HEK293 (cell line): ENCODE data around the gene TBX10.

Experiments used
- CTCF ChIA-PET: fragments of 350-600 bp; formaldehyde crosslinking; extraction: SDS; loops from one replicate; lab custom pipeline; 2021; ENCODE audit warnings: antibody characterized with exemption; lab: Yijun Ruan, JAX
- POLR2A ChIA-PET: fragments of 300-600 bp; formaldehyde crosslinking; extraction: SDS; loops from one replicate; lab custom pipeline; 2020; ENCODE audit warnings: antibody characterized with exemption, inconsistent platforms; lab: Yijun Ruan, JAX
- H3K27ac ChIP-seq: fragments of 200-500 bp; sonication (Bioruptor generic); 2 replicates; pipeline ENCODE4 v1.5.1; 2014; ENCODE audit warnings: low read depth, low read length, control low read depth, inconsistent platforms; ENCODE audit errors: extremely low read depth
- H3K36me3 ChIP-seq, 2 experiments: fragments of 200-500 bp in 1 of 2; sonication (Bioruptor generic) in 1 of 2; 1 replicate in 1 of 2; 2 replicates in 1 of 2; pipeline ENCODE4 v1.5.1; 2014 to 2017; ENCODE audit warnings: inconsistent platforms in 2 of 2, low read length in 2 of 2; ENCODE audit not compliant: control insufficient read depth in 2 of 2, insufficient read depth in 1 of 2
- H3K4me1 ChIP-seq: fragments of 200-500 bp; sonication (Bioruptor generic); 2 replicates; pipeline ENCODE4 v1.5.1; 2014; ENCODE audit warnings: mild to moderate bottlenecking, low read length, inconsistent platforms; ENCODE audit not compliant: control insufficient read depth, insufficient read depth
- H3K4me3 ChIP-seq: 2 replicates; pipeline ENCODE4 v1.5.1; 2011; ENCODE audit warnings: low read depth, mild to moderate bottlenecking, control low read depth, low read length, moderate library complexity
- H3K9me3 ChIP-seq: fragments of 200-500 bp; sonication (Bioruptor generic); 2 replicates; pipeline ENCODE4 v1.5.1; 2014; ENCODE audit warnings: low read depth, low read length, inconsistent platforms; ENCODE audit not compliant: control insufficient read depth, insufficient read depth
- BCL11B ChIP-seq: fragments of 450-650 bp; formaldehyde crosslinking; IDR thresholded peaks from 2 replicates; pipeline ENCODE4 v1.5.1; 2016; ENCODE audit warnings: low read depth, missing biosample characterization, missing genetic modification characterization
- EGR2 ChIP-seq: fragments of 450-650 bp; formaldehyde crosslinking; IDR thresholded peaks from 2 replicates; pipeline ENCODE4 v1.5.1; 2016; ENCODE audit warnings: low read depth, missing biosample characterization, missing genetic modification characterization
- KLF1 ChIP-seq: fragments of 450-650 bp; formaldehyde crosslinking; IDR thresholded peaks from 2 replicates; pipeline ENCODE4 v1.5.1; 2016; ENCODE audit warnings: missing biosample characterization, missing genetic modification characterization
- OSR2 ChIP-seq: fragments of 450-650 bp; formaldehyde crosslinking; IDR thresholded peaks from 2 replicates; pipeline ENCODE4 v1.5.1; 2016; ENCODE audit warnings: missing biosample characterization, missing genetic modification characterization
- SCRT2 ChIP-seq: fragments of 450-650 bp; formaldehyde crosslinking; IDR thresholded peaks from 2 replicates; pipeline ENCODE4 v1.5.1; 2016; ENCODE audit warnings: missing biosample characterization, missing genetic modification characterization
- ZBTB20 ChIP-seq: fragments of 450-650 bp; formaldehyde crosslinking; IDR thresholded peaks from 2 replicates; pipeline ENCODE4 v1.5.1; 2016; ENCODE audit warnings: missing biosample characterization, missing genetic modification characterization
- ZNF10 ChIP-seq: fragments of 450-650 bp; formaldehyde crosslinking; IDR thresholded peaks from 2 replicates; pipeline ENCODE4 v1.5.1; 2017; ENCODE audit warnings: missing biosample characterization, missing genetic modification characterization
- ZNF2 ChIP-seq: fragments of 450-650 bp; formaldehyde crosslinking; IDR thresholded peaks from 2 replicates; pipeline ENCODE4 v1.5.1; 2016; ENCODE audit warnings: missing biosample characterization, missing genetic modification characterization
- ZNF211 ChIP-seq: fragments of 450-650 bp; formaldehyde crosslinking; IDR thresholded peaks from 2 replicates; pipeline ENCODE4 v1.5.1; 2016; ENCODE audit warnings: low read depth, missing biosample characterization, missing genetic modification characterization
- ZNF248 ChIP-seq: fragments of 450-650 bp; formaldehyde crosslinking; IDR thresholded peaks from 2 replicates; pipeline ENCODE4 v1.5.1; 2017; ENCODE audit warnings: missing biosample characterization, missing genetic modification characterization
- ZNF394 ChIP-seq: fragments of 450-650 bp; formaldehyde crosslinking; IDR thresholded peaks from 2 replicates; pipeline ENCODE4 v1.5.1; 2016; ENCODE audit warnings: missing biosample characterization, missing genetic modification characterization, mild to moderate bottlenecking, moderate library complexity, borderline replicate concordance
- ZNF423 ChIP-seq: fragments of 450-650 bp; formaldehyde crosslinking; IDR thresholded peaks from 2 replicates; pipeline ENCODE4 v1.5.1; 2016; ENCODE audit warnings: missing biosample characterization, missing genetic modification characterization
- ZNF529 ChIP-seq: fragments of 450-650 bp; formaldehyde crosslinking; IDR thresholded peaks from 2 replicates; pipeline ENCODE4 v1.5.1; 2017; ENCODE audit warnings: missing genetic modification characterization, missing biosample characterization; ENCODE audit not compliant: insufficient replicate concordance
- ZNF548 ChIP-seq: fragments of 450-650 bp; formaldehyde crosslinking; IDR thresholded peaks from 2 replicates; pipeline ENCODE4 v1.5.1; 2016; ENCODE audit warnings: missing biosample characterization, missing genetic modification characterization
- ZNF549 ChIP-seq: fragments of 450-650 bp; IDR thresholded peaks from 2 replicates; pipeline ENCODE4 v1.5.1; 2018; ENCODE audit warnings: missing biosample characterization, missing genetic modification characterization, mild to moderate bottlenecking, inconsistent platforms, moderate library complexity
- ZNF610 ChIP-seq: fragments of 450-650 bp; formaldehyde crosslinking; IDR thresholded peaks from 2 replicates; pipeline ENCODE4 v1.5.1; 2016; ENCODE audit warnings: missing biosample characterization, missing genetic modification characterization, borderline replicate concordance
- ZNF639 ChIP-seq: fragments of 450-650 bp; formaldehyde crosslinking; IDR thresholded peaks from 2 replicates; pipeline ENCODE4 v1.5.1; 2016; ENCODE audit warnings: missing biosample characterization, missing genetic modification characterization
- ZNF654 ChIP-seq: fragments of 450-650 bp; formaldehyde crosslinking; IDR thresholded peaks from 2 replicates; pipeline ENCODE4 v1.5.1; 2016; ENCODE audit warnings: low read depth, missing biosample characterization, missing genetic modification characterization
- ZNF670 ChIP-seq: fragments of 450-650 bp; formaldehyde crosslinking; IDR thresholded peaks from 2 replicates; pipeline ENCODE4 v1.5.1; 2016; ENCODE audit warnings: missing biosample characterization, missing genetic modification characterization, low read depth
- ZNF76 ChIP-seq: fragments of 450-650 bp; formaldehyde crosslinking; IDR thresholded peaks from 2 replicates; pipeline ENCODE4; 2016; ENCODE audit warnings: low read depth, missing biosample characterization, missing genetic modification characterization, borderline replicate concordance
- ZNF777 ChIP-seq: fragments of 450-650 bp; formaldehyde crosslinking; IDR thresholded peaks from 2 replicates; pipeline ENCODE4 v1.5.1; 2017; ENCODE audit warnings: missing biosample characterization, missing genetic modification characterization, borderline replicate concordance
- ZNF792 ChIP-seq: fragments of 450-650 bp; formaldehyde crosslinking; IDR thresholded peaks from 2 replicates; pipeline ENCODE4 v1.5.1; 2016; ENCODE audit warnings: missing biosample characterization, missing genetic modification characterization
- TF ChIP-seq, protein P1 (sequence below): fragments of 450-650 bp; formaldehyde crosslinking; IDR thresholded peaks from 2 replicates; pipeline ENCODE4 v1.5.1; 2016; ENCODE audit warnings: missing biosample characterization, missing genetic modification characterization

TBX10 gene

DNA sequence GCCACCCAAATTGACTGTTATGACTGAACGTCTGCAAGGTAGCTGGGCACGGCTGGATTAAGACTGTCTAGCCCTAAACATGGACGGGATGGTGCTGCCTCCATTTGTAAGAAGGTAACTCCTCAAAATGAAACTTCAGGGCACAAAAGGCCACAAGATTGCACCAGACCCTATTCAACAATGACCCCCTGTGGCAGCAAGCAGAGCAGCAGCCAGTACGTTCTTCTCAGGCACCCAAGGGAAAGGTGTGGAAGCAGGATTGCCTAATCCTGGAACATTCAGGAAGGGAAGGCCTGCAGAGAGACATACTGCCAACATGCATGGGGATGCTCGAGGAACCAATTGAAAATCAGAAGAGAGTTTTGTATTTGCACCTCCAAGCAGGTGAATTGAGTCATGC lies 4.5 kb upstream of the TBX10 start:
- peak; percentile 34; the same call in 1 of the 2 replicates for TF ChIP-seq ZNF654
- TF ChIP-seq ZNF2 (tag by site-specific recombination), result peak; percentile 94
- TF ChIP-seq EGR2 (tag by site-specific recombination), result no peak
- no peak overlapping the region for H3K4me3 ChIP-seq
- H3K4me1 ChIP-seq, result no peaks in the 10 kb centered on the region
- ChIA-PET CTCF (interaction anchor here (0.8 to 1.8 kb wide), 4 partner anchors 8 to 30 kb away, joined by 3 to 6 read pairs (median 4); no protein-coding TSS in a partner anchor), POLR2A (no interaction called here)
- no peak overlapping the region for H3K27ac ChIP-seq
- H3K36me3 ChIP-seq, result no peaks in the 10 kb centered on the region
- no peaks in the 10 kb centered on the region for H3K9me3 ChIP-seq

DNA sequence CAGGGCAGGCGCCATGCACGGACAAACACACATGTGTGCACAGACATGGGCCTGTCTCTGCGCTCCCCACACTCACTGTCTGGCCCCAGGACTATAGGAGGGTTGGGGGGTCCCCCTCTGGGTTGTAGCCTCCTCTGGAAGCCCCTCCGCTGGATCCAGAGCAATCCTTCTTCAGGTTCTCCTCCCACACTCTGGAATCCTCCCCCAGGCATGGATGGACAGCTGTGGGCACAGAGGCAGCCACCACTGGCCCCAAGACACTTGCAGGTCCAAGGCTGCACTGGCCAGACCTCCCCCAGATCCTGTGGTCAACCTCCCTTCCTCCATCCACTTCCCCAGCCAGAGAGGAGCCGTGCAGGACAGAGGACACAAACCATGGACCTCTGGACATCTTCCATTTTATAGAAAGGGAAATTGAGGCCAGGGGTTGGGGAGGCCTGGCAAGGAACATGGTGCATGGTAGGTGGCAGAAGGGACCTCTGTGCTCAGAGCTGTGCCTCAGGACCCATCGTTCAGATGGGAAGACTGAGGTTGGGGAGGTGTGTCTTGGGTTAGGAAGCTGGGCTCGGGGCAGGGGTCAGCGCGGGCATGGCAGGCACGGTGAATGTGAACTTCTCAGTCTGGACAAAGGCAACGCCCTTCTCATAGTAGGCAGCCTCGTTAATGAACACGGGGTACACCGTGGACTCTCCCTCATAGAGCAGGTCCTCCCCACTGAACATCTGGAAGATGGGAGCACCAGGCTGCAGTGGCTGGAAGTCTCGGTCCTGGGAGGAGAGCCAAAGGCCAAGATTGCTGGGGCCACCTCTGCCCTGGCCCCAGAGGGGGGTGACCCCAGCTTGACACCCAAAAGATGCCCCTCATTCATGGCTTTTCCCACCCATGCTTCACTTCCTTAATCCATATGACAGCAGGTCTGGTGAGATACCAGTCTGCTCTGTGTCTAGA lies 2.9 kb upstream of the TBX10 start:
- Histone ChIP-seq H3K27ac (no peak overlapping the region), H3K36me3 (no peaks in the 10 kb centered on the region), H3K4me1 (no peaks in the 10 kb centered on the region), H3K4me3 (no peak overlapping the region), H3K9me3 (no peaks in the 10 kb centered on the region)
- TF ChIP-seq ZNF423 (tag by site-specific recombination) (no peak), ZNF548 (tag by site-specific recombination) (no peak), ZNF610 (no peak), ZNF670 (tag by site-specific recombination) (no peak), ZNF10 (tag by site-specific recombination) (no peak), OSR2 (tag by site-specific recombination) (no peak), ZNF248 (tag by site-specific recombination) (no peak), ZNF777 (tag by site-specific recombination) (no peak), ZNF639 (tag by site-specific recombination) (no peak), ZNF394 (tag by site-specific recombination) (no peak), ZNF529 (tag by site-specific recombination) (no peak), ZNF211 (tag by site-specific recombination) (no peak), ZNF792 (no peak), ZNF76 (tag by site-specific recombination) (no peak), BCL11B (tag by site-specific recombination) (no peak), ZNF549 (tag by site-specific recombination) (no peak)
- CTCF ChIA-PET, result interaction anchor here (0.7 to 1.8 kb wide), 3 partner anchors 10 to 282 kb away, joined by 4 to 6 read pairs (median 5); no protein-coding TSS in a partner anchor
- POLR2A ChIA-PET, result no interaction called here

DNA sequence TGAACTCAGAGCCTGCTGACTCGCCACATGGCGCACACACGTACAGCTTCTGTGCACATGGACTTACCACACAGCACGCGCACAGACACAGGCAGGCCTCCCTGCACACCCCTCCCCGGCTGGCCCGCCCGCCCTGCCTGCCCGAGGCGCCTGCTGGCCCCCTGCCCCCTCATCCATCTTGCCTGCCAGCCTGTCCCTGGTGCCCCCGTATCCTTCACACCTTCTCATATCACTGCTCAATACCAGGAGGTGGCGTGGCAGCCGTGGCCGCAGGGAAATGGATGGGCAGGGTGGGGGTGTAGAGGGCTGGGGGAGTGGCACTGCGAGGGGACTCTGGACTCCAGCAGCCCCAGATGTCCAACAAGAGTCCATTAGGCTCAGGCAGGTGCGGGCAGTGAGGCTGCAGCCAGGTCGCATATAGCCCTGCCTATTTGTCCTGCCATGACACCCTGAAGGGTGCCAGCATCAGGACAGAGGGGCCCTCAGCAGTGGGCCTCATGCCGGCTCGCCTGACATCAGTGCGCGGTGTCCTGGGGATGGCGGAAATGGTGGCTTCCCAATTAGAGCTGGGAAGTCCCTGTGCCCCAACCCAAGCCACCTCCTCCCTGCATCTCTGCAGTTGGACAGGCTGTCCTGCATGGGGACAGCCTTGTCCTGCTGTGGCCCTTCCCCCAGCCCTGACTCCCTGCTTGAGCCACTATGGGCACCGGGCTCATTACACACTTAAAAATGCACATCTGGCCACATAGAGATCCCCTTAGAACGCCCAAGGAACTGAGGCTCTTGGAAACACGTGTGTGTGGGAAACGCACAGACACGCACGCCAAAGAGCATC lies 2.0 kb upstream of the TBX10 start:
- H3K9me3 ChIP-seq, result no peaks in the 10 kb centered on the region
- TF ChIP-seq ZBTB20 (tag by site-specific recombination) (no peak), SCRT2 (tag by site-specific recombination) (no peak), KLF1 (tag by site-specific recombination) (no peak)
- TF ChIP-seq, protein P1, sequence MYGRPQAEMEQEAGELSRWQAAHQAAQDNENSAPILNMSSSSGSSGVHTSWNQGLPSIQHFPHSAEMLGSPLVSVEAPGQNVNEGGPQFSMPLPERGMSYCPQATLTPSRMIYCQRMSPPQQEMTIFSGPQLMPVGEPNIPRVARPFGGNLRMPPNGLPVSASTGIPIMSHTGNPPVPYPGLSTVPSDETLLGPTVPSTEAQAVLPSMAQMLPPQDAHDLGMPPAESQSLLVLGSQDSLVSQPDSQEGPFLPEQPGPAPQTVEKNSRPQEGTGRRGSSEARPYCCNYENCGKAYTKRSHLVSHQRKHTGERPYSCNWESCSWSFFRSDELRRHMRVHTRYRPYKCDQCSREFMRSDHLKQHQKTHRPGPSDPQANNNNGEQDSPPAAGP, result no peak
- H3K4me3 ChIP-seq, result no peak overlapping the region
- H3K27ac ChIP-seq, result no peak overlapping the region
- H3K36me3 ChIP-seq, result no peaks in the 10 kb centered on the region
- ChIA-PET CTCF (no interaction called here), POLR2A (no interaction called here)
- H3K4me1 ChIP-seq, result no peaks in the 10 kb centered on the region
